GM23338 (cell line): ENCODE measurements around the gene DDX39A.

Source experiments
- CREB1 ChIP-seq: fragments of 250-450 bp; sonication (Bioruptor Pico); IDR thresholded peaks from 2 replicates; pipeline ENCODE4 v1.5.0; 2020; ENCODE audit warnings: low read depth, mild to moderate bottlenecking, moderate library complexity
- CTCF ChIP-seq, 2 experiments: fragments of 200-600 bp in 1 of 2; sonication (generic) in 1 of 2; conservative IDR thresholded peaks; 2 replicates each; pipeline versions ENCODE4 v1.5.1 to v1.6.1; 2016 to 2017; ENCODE audit warnings: antibody characterized with exemption in 2 of 2, low read depth in 2 of 2, mild to moderate bottlenecking in 2 of 2, moderate library complexity in 1 of 2
- EZH2 ChIP-seq: fragments of 200-600 bp; sonication (generic); IDR thresholded peaks from one replicate; pipeline ENCODE4 v1.8.0; 2017; ENCODE audit warnings: antibody characterized with exemption, mild to moderate bottlenecking, low read depth; ENCODE audit not compliant: unreplicated experiment
- EZH2phosphoT487 ChIP-seq: fragments of 200-600 bp; sonication (generic); IDR thresholded peaks from one replicate; pipeline ENCODE4 v1.8.1; 2018; ENCODE audit warnings: antibody characterized with exemption; ENCODE audit not compliant: unreplicated experiment
- JUNB ChIP-seq: IDR thresholded peaks from one replicate; pipeline ENCODE4 v1.6.1; 2016; ENCODE audit warnings: antibody characterized with exemption; ENCODE audit not compliant: unreplicated experiment
- NANOG ChIP-seq: IDR thresholded peaks from 2 replicates; pipeline ENCODE4 v1.6.1; 2016; ENCODE audit warnings: antibody characterized with exemption, borderline replicate concordance
- POLR2AphosphoS5 ChIP-seq: IDR thresholded peaks from 2 replicates; pipeline ENCODE4 v1.6.1; 2016; ENCODE audit warnings: antibody characterized with exemption, low read depth
- REST ChIP-seq: IDR thresholded peaks from one replicate; pipeline ENCODE4 v1.6.1; 2018; ENCODE audit warnings: antibody characterized with exemption; ENCODE audit not compliant: unreplicated experiment
- ZNF331 ChIP-seq: fragments of 250-450 bp; sonication (Bioruptor Pico); IDR thresholded peaks from 2 replicates; pipeline ENCODE4 v1.5.0; 2020; ENCODE audit warnings: low read depth, mild to moderate bottlenecking, moderate library complexity
- TF ChIP-seq, protein P1 (sequence below): fragments of 250-450 bp; sonication (Bioruptor Pico); IDR thresholded peaks from 2 replicates; pipeline ENCODE4 v1.5.0; 2020; ENCODE audit warnings: mild to moderate bottlenecking, moderate library complexity

DNA sequence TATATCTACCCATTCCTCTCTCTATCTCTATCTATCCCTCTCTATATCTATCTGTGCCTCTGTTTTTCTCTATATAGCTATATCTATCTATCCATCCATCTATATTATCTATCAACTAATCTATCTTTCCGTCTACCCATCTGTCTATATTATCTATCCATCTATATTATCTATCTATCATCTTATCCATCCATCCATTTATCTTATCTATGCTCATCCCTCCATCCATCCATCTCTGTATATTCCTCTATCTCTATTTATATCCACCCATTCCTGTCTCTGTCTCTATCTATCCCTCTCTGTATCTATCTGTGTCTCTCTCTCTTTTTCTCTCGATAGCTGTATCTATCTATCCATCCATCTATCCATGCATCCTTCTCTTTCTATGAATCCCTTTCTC, 41.8 kb upstream of the DDX39A start:
- TF ChIP-seq NANOG: no peak
- no peak for TF ChIP-seq CTCF (conservative IDR thresholded peaks at IDR 0.05; ENCODE audit: low read depth in 2 of 2)
- no peak for TF ChIP-seq REST
- no peak for TF ChIP-seq JUNB
- TF ChIP-seq ZNF331: no peak
- TF ChIP-seq, protein P1, sequence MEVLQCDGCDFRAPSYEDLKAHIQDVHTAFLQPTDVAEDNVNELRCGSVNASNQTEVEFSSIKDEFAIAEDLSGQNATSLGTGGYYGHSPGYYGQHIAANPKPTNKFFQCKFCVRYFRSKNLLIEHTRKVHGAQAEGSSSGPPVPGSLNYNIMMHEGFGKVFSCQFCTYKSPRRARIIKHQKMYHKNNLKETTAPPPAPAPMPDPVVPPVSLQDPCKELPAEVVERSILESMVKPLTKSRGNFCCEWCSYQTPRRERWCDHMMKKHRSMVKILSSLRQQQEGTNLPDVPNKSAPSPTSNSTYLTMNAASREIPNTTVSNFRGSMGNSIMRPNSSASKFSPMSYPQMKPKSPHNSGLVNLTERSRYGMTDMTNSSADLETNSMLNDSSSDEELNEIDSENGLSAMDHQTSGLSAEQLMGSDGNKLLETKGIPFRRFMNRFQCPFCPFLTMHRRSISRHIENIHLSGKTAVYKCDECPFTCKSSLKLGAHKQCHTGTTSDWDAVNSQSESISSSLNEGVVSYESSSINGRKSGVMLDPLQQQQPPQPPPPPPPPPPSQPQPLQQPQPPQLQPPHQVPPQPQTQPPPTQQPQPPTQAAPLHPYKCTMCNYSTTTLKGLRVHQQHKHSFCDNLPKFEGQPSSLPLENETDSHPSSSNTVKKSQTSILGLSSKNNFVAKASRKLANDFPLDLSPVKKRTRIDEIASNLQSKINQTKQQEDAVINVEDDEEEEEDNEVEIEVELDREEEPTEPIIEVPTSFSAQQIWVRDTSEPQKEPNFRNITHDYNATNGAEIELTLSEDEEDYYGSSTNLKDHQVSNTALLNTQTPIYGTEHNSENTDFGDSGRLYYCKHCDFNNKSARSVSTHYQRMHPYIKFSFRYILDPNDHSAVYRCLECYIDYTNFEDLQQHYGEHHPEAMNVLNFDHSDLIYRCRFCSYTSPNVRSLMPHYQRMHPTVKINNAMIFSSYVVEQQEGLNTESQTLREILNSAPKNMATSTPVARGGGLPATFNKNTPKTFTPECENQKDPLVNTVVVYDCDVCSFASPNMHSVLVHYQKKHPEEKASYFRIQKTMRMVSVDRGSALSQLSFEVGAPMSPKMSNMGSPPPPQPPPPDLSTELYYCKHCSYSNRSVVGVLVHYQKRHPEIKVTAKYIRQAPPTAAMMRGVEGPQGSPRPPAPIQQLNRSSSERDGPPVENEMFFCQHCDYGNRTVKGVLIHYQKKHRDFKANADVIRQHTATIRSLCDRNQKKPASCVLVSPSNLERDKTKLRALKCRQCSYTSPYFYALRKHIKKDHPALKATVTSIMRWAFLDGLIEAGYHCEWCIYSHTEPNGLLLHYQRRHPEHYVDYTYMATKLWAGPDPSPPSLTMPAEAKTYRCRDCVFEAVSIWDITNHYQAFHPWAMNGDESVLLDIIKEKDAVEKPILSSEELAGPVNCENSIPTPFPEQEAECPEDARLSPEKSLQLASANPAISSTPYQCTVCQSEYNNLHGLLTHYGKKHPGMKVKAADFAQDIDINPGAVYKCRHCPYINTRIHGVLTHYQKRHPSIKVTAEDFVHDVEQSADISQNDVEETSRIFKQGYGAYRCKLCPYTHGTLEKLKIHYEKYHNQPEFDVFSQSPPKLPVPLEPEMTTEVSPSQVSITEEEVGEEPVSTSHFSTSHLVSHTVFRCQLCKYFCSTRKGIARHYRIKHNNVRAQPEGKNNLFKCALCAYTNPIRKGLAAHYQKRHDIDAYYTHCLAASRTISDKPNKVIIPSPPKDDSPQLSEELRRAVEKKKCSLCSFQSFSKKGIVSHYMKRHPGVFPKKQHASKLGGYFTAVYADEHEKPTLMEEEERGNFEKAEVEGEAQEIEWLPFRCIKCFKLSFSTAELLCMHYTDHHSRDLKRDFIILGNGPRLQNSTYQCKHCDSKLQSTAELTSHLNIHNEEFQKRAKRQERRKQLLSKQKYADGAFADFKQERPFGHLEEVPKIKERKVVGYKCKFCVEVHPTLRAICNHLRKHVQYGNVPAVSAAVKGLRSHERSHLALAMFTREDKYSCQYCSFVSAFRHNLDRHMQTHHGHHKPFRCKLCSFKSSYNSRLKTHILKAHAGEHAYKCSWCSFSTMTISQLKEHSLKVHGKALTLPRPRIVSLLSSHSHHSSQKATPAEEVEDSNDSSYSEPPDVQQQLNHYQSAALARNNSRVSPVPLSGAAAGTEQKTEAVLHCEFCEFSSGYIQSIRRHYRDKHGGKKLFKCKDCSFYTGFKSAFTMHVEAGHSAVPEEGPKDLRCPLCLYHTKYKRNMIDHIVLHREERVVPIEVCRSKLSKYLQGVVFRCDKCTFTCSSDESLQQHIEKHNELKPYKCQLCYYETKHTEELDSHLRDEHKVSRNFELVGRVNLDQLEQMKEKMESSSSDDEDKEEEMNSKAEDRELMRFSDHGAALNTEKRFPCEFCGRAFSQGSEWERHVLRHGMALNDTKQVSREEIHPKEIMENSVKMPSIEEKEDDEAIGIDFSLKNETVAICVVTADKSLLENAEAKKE (CRISPR knock-in tag): no peak
- no peak for TF ChIP-seq POLR2AphosphoS5
- TF ChIP-seq EZH2: no peak
- TF ChIP-seq EZH2phosphoT487: no peak
- TF ChIP-seq CREB1 (CRISPR knock-in tag): no peak
